Glomerular endothelial cell (primary cell): ENCODE data around the gene TOX2. TPM values are rescaled to one million over a fixed set of nuclear protein-coding genes. Genes with fewer than 3 reads are reported as not detected.

Source experiments
- DNase-seq: peaks from one replicate; pipeline ENCODE4 v3.0.0-alpha.2; 2011; ENCODE audit warnings: low read depth, low spot score; ENCODE audit errors: extremely low read depth
- total RNA-seq: library from RNA; depleted of rRNA; stranded (reverse); fragments of >200 nt; gene quantifications from 2 replicates; pipeline ENCODE4 v1.2.3, GENCODE V29; 2015

Gene TOX2
- total RNA-seq, 1 donor from 2014 or later: 29.1 TPM

- no peak for DNase-seq
These were observed 101.9 kb downstream of the TOX2 start for GRCh38 chr20:44016525-44016924.

- no peak for DNase-seq
These were observed 102.6 kb downstream of the TOX2 start for GRCh38 chr20:44017211-44017610.

GRCh38 chr20:44017905-44018258 lies 103.2 kb downstream of the TOX2 start:
- no peak for DNase-seq

- DNase-seq: peak; percentile 74
These were observed 103.7 kb downstream of the TOX2 start for GRCh38 chr20:44018259-44018941.

- no peak for DNase-seq
These were observed 104.4 kb downstream of the TOX2 start for GRCh38 chr20:44018942-44019637.

GRCh38 chr20:44019638-44020335 lies 105.1 kb downstream of the TOX2 start:
- no peak for DNase-seq

GRCh38 chr20:44020406-44021148 lies 105.9 kb downstream of the TOX2 start:
- DNase-seq: no peak

- no peak for DNase-seq
These were observed 106.5 kb downstream of the TOX2 start for GRCh38 chr20:44021186-44021585.

- no peak for DNase-seq
These were observed 107.2 kb downstream of the TOX2 start for GRCh38 chr20:44021900-44022299.

GRCh38 chr20:44022464-44022863 lies 107.8 kb downstream of the TOX2 start:
- DNase-seq: no peak

- DNase-seq: no peak
These were observed 109.1 kb downstream of the TOX2 start for GRCh38 chr20:44023515-44024371.

- DNase-seq: no peak
These were observed 110.3 kb downstream of the TOX2 start for GRCh38 chr20:44024820-44025580.

- no peak for DNase-seq
These were observed 111.1 kb downstream of the TOX2 start for GRCh38 chr20:44025756-44026155.

- DNase-seq: no peak
These were observed 112.1 kb downstream of the TOX2 start for GRCh38 chr20:44026647-44027342.

GRCh38 chr20:44027343-44028002 lies 112.8 kb downstream of the TOX2 start:
- DNase-seq: no peak

GRCh38 chr20:44028003-44028730 lies 113.5 kb downstream of the TOX2 start:
- DNase-seq: no peak
